Measurements from ENCODE around the gene SORCS2. TPM values are rescaled to one million over a fixed set of nuclear protein-coding genes. Genes with fewer than 3 reads are reported as not detected.

The SORCS2 gene
- total and polyA plus RNA-seq, 2 donors (not counting 1 experiment from before 2014, with no cell fraction given), result not detected

- intact Hi-C loops (cut with micrococcal nuclease), result no loop called here
- Histone ChIP-seq H3K79me2 (ENCODE audit: control insufficient read depth, insufficient read depth, low read length) (no peaks in the 10 kb centered on the region), H4K20me1 (ENCODE audit: control insufficient read depth, insufficient read depth, low read length, poor library complexity, severe bottlenecking) (no peaks in the 10 kb centered on the region), H3K9ac (ENCODE audit: low read length) (no peak overlapping the region), H3K36me3 (replicated peaks in 1 of 2; ENCODE audit: control extremely low read depth in 1 of 2, control insufficient read depth in 1 of 2, extremely low read depth in 1 of 2, insufficient read depth in 2 of 2, low read length in 1 of 2) (no peaks in the 10 kb centered on the region), H3K4me1 (ENCODE audit: control insufficient read depth in 2 of 2, insufficient read depth in 2 of 2, low read length in 2 of 2) (no peaks in the 10 kb centered on the region), H3K27me3 (replicated peaks in 1 of 4; ENCODE audit: control extremely low read depth in 1 of 4, control insufficient read depth in 3 of 4, insufficient read depth in 4 of 4, low read length in 3 of 4) (no peaks in the 10 kb centered on the region), H3K4me2 (replicated peaks; ENCODE audit: low read depth, low read length, poor library complexity, severe bottlenecking) (no peak overlapping the region), H2AFZ (ENCODE audit: insufficient read depth, low read depth, low read length, poor library complexity, severe bottlenecking) (no peak overlapping the region), H3K27ac (ENCODE audit: low read length in 2 of 2) (no peak overlapping the region), H3K4me3 (ENCODE audit: control extremely low read depth in 1 of 5, extremely low read depth in 1 of 5, insufficient read depth in 1 of 5, low read depth in 2 of 5, low read length in 4 of 5) (no peak overlapping the region), H3K9me3 (ENCODE audit: control extremely low read depth in 1 of 3, control insufficient read depth in 2 of 3, insufficient read depth in 1 of 3, low read length in 2 of 3) (peaks cover 0 to 15% (median 0%) of the 10 kb centered on the region in 3 donors)
- CTCF ChIA-PET, result no interaction called here
- Mint-ChIP-seq H3K27ac (no peak overlapping the region), H3K9me3 (ENCODE audit: insufficient read depth) (no peaks in the 10 kb centered on the region), H3K27me3 (peaks cover 6% of the 10 kb centered on the region), H3K4me1 (no peaks in the 10 kb centered on the region), H3K4me3 (no peak overlapping the region)
- 84% methylated on average over 6 of the region's 7 CpGs for WGBS (ENCODE audit: insufficient coverage)
- TF ChIP-seq EZH2 (IDR thresholded peaks at IDR 0.05; ENCODE audit: borderline replicate concordance, insufficient read depth, low read depth, low read length, poor library complexity, severe bottlenecking) (no peak), CTCF (IDR thresholded peaks at IDR 0.05) (no peak)
- POLR2A ChIA-PET, result no interaction called here
- ATAC-seq (ENCODE audit: low read depth) (no peak), DNase-seq (no peak)
Measured at GRCh38 chr4:7267829-7268228, 75.5 kb downstream of the SORCS2 start.

GRCh38 chr4:7268941-7269340, 76.6 kb downstream of the SORCS2 start:
- Mint-ChIP-seq H3K9me3 (ENCODE audit: insufficient read depth) (no peaks in the 10 kb centered on the region), H3K27ac (no peak overlapping the region), H3K4me3 (no peak overlapping the region), H3K4me1 (no peaks in the 10 kb centered on the region), H3K27me3 (peaks cover 6% of the 10 kb centered on the region)
- Histone ChIP-seq H2AFZ (ENCODE audit: insufficient read depth, low read depth, low read length, poor library complexity, severe bottlenecking) (no peak overlapping the region), H3K9me3 (ENCODE audit: control extremely low read depth in 1 of 3, control insufficient read depth in 2 of 3, insufficient read depth in 1 of 3, low read length in 2 of 3) (peaks cover 0 to 14% (median 0%) of the 10 kb centered on the region in 3 donors), H3K4me2 (replicated peaks; ENCODE audit: low read depth, low read length, poor library complexity, severe bottlenecking) (no peak overlapping the region), H3K79me2 (ENCODE audit: control insufficient read depth, insufficient read depth, low read length) (no peaks in the 10 kb centered on the region), H3K36me3 (replicated peaks in 1 of 2; ENCODE audit: control extremely low read depth in 1 of 2, control insufficient read depth in 1 of 2, extremely low read depth in 1 of 2, insufficient read depth in 2 of 2, low read length in 1 of 2) (no peaks in the 10 kb centered on the region), H3K27me3 (replicated peaks in 1 of 4; ENCODE audit: control extremely low read depth in 1 of 4, control insufficient read depth in 3 of 4, insufficient read depth in 4 of 4, low read length in 3 of 4) (no peaks in the 10 kb centered on the region), H3K4me3 (ENCODE audit: control extremely low read depth in 1 of 5, extremely low read depth in 1 of 5, insufficient read depth in 1 of 5, low read depth in 2 of 5, low read length in 4 of 5) (no peak overlapping the region), H3K4me1 (ENCODE audit: control insufficient read depth in 2 of 2, insufficient read depth in 2 of 2, low read length in 2 of 2) (no peaks in the 10 kb centered on the region), H4K20me1 (ENCODE audit: control insufficient read depth, insufficient read depth, low read length, poor library complexity, severe bottlenecking) (no peaks in the 10 kb centered on the region), H3K27ac (ENCODE audit: low read length in 2 of 2) (no peak overlapping the region), H3K9ac (ENCODE audit: low read length) (no peak overlapping the region)
- POLR2A ChIA-PET, result no interaction called here
- no peak for DNase-seq
- TF ChIP-seq CTCF (IDR thresholded peaks at IDR 0.05) (no peak), EZH2 (IDR thresholded peaks at IDR 0.05; ENCODE audit: borderline replicate concordance, insufficient read depth, low read depth, low read length, poor library complexity, severe bottlenecking) (no peak)
- no peak for ATAC-seq (ENCODE audit: low read depth)
- intact Hi-C loops (cut with micrococcal nuclease), result no loop called here
- CTCF ChIA-PET, result no interaction called here
- WGBS (ENCODE audit: insufficient coverage), result 92% methylated on average over 7 of the region's 10 CpGs
